Heart right ventricle (tissue), 16 donors: ENCODE data around the gene ANKRD13B. TPM values are rescaled to one million over a fixed set of nuclear protein-coding genes. Genes with fewer than 3 reads are reported as not detected.
A peak's percentile ranks its signal among the peaks of the same experiment; 100 is the strongest.

Experiments
- ATAC-seq, 8 donors: fragments of 200-7000 bp; cut with Tn5 transposase; one replicate each; pipeline ENCODE4 v1.9.1; 2020; ENCODE audit warnings: mild to moderate bottlenecking in 8 of 8, moderate library complexity in 8 of 8, moderate number of reproducible peaks in 1 of 8
- DNase-seq, 2 donors: peaks; one replicate each; pipeline ENCODE4 v3.0.0-alpha.2; 2020
- H3K27ac ChIP-seq, 10 donors: fragments of 200-600 bp; sonication (generic) in 2 of 10; one replicate each; pipeline versions ENCODE4 v1.5.0 to v1.8.0; 2020 to 2022; ENCODE audit warnings: mild to moderate bottlenecking in 3 of 10
- H3K27me3 ChIP-seq, 7 donors: fragments of 200-600 bp; one replicate each; pipeline ENCODE4 v1.8.0; 2021 to 2022; ENCODE audit warnings: mild to moderate bottlenecking in 2 of 7
- H3K36me3 ChIP-seq, 9 donors: fragments of 200-600 bp; sonication (generic) in 1 of 9; one replicate each; pipeline versions ENCODE4 v1.5.0 to v1.8.0; 2020 to 2022; ENCODE audit warnings: mild to moderate bottlenecking in 2 of 9
- H3K4me1 ChIP-seq, 9 donors: fragments of 200-600 bp; sonication (generic) in 1 of 9; one replicate each; pipeline versions ENCODE4 v1.5.0 to v1.8.0; 2020 to 2022; ENCODE audit warnings: mild to moderate bottlenecking in 4 of 9
- H3K4me3 ChIP-seq, 10 donors: fragments of 200-600 bp; sonication (generic) in 2 of 10; one replicate each; pipeline versions ENCODE4 v1.5.0 to v1.8.0; 2020 to 2022; ENCODE audit warnings: mild to moderate bottlenecking in 7 of 10, moderate library complexity in 2 of 10
- H3K9me3 ChIP-seq, 11 donors: fragments of 200-600 bp in 10 of 11; sonication (generic) in 2 of 11; one replicate each; pipeline versions ENCODE4 v1.5.0 to v1.8.0; 2013 to 2022; ENCODE audit warnings: mild to moderate bottlenecking in 2 of 11, control low read depth in 1 of 11, moderate library complexity in 1 of 11
- CTCF ChIP-seq, 9 donors: fragments of 200-600 bp; sonication (generic) in 2 of 9; IDR thresholded peaks; one replicate each; pipeline versions ENCODE4 v1.5.0 to v1.8.0; 2021 to 2022; ENCODE audit warnings: antibody characterized with exemption in 9 of 9, mild to moderate bottlenecking in 5 of 9, moderate library complexity in 1 of 9
- WGBS, 2 donors: extraction: QIAGEN DNeasy Blood & Tissue Kit; methylation state at CpG; one replicate each; pipeline ENCODE4 v1.1.7; 2013; ENCODE audit warnings: inconsistent platforms in 1 of 2; 5-methylcytosine and 5-hydroxymethylcytosine counted together
- intact Hi-C, 10 donors: fragments of 100-400 bp; cut with DNase I; formaldehyde crosslinking; loops; one replicate each; pipeline versions ENCODE4 v1.11.1 to v1.14.2; 2022
- polyA plus RNA-seq, 2 donors: library from polyadenylated mRNA; stranded (reverse); fragments of 200-250 nt; gene quantifications; one replicate each; pipeline ENCODE4 v1.2.3, GENCODE V29; 2013
- total RNA-seq, 10 donors: library from RNA; stranded (reverse); fragmentation: NEBNext Ultra II Directional in 3 of 10; extraction: Animal tissue kit (Norgen Biotek cat#: 25700) in 3 of 10; gene quantifications; one replicate each; pipeline versions ENCODE4 v1.2.1 to v1.2.4, GENCODE V29; 2021 to 2023
- donor health status: Arrhythmogenic right ventricular cardiomyopathy.
- donor health status: ischemic (EF 13 %, LVEDD 7.1; RV severe dilation, severe dysfunction).
- donor health status: healthy with polysubstance abuse.
- donor health status: DM: no; HTN: yes; CAD: no.
- donor health status: DM: no; HTN: no; CAD: no.
- donor health status: ischemic (EF 25% LVEDD 6.9; RV normal size, moderate dysfunction).
- donor health status: ischemic (EF 25% LVEDD 5.7; RV mildly dilated, moderate dysfunction).
- donor health status: healthy.
- donor health status: DM: yes; HTN: yes; CAD: no.
- donor health status: Ischemic cardiomyopathy.
- donor health status: ischemic (EF 35%, LVEDD 5.7; RV mildly dilated, moderate dysfunction).
- donor health status: nonischemic (EF 11% LVEDD 7.7; RV severe dilation, severe dysfunction).
- donor health status: DM: yes; HTN: yes; CAD: no.
- donor health status: PGD.
- donor health status: ischemic (EF 29% LVEDD 5.4; RV normal size, mild dysfunction).
- donor health status: nonischemic (EF 23%, LVEDD 6.1; RV moderate dilation, normal function).

Gene ANKRD13B
- total and polyA plus RNA-seq, 12 donors: 2.5 to 9.7 (median 5.7) TPM

GRCh38 chr17:29563816-29564215 is 29.1 kb upstream of the ANKRD13B start:
- intact Hi-C loops: loop anchor here in 1 of 10 donors (10.0 kb wide), 1 partner anchor 419 kb away; no protein-coding TSS in a partner anchor
- Histone ChIP-seq H3K27ac (no peak overlapping the region), H3K27me3 (no peaks in the 10 kb centered on the region), H3K9me3 (no peaks in the 10 kb centered on the region), H3K4me1 (peaks cover 0 to 64% (median 26%) of the 10 kb centered on the region in 9 donors), H3K4me3 (no peak overlapping the region), H3K36me3 (peaks cover 0 to 9% (median 0%) of the 10 kb centered on the region in 9 donors)
- ATAC-seq: no peak
- no peak for TF ChIP-seq CTCF (IDR thresholded peaks at IDR 0.05)
- DNase-seq: no peak
- WGBS, 2 donors: 92 to 98% methylated on average over 3 of the region's 3 CpGs

- ATAC-seq: no peak
- peak in 2 of 9 donors; percentile 5 to 26 for TF ChIP-seq CTCF (IDR thresholded peaks at IDR 0.05)
- DNase-seq: peak; percentile 6 to 42
- 27 to 29% methylated on average over 55 of the region's 55 CpGs for WGBS, 2 donors
- Histone ChIP-seq H3K9me3 (no peaks in the 10 kb centered on the region), H3K27ac (peak overlapping the region in 7 of 10 donors; percentile 52 to 94 (median 83)), H3K4me3 (peak overlapping the region; percentile 58 to 92 (median 84)), H3K36me3 (peaks cover 0 to 9% (median 0%) of the 10 kb centered on the region in 9 donors), H3K27me3 (no peaks in the 10 kb centered on the region), H3K4me1 (peaks cover 0 to 63% (median 35%) of the 10 kb centered on the region in 9 donors)
- intact Hi-C loops: loop anchor here in 1 of 10 donors (10.0 kb wide), 1 partner anchor 421 kb away; no protein-coding TSS in a partner anchor
Measured at GRCh38 chr17:29565643-29566472, 27.1 kb upstream of the ANKRD13B start.

- 2 to 3% methylated on average over 78 to 94 of the region's 94 CpGs for WGBS, 2 donors
- Histone ChIP-seq H3K9me3 (no peaks in the 10 kb centered on the region), H3K27ac (peak within 1 kb of the TSS; percentile 83 to 94 (median 90)), H3K36me3 (peaks cover 0 to 9% (median 0%) of the 10 kb centered on the region in 9 donors), H3K4me1 (peaks cover 2 to 57% (median 40%) of the 10 kb centered on the region in 9 donors), H3K4me3 (peak within 1 kb of the TSS; percentile 68 to 92 (median 84)), H3K27me3 (no peaks in the 10 kb centered on the region)
- ATAC-seq (peak; percentile 3 to 55 (median 30)), DNase-seq (peak; percentile 47 to 74)
- intact Hi-C loops: loop anchor here in 1 of 10 donors (10.0 kb wide), 1 partner anchor 422 kb away; no protein-coding TSS in a partner anchor
- peak in 1 of 9 donors; percentile 5 for TF ChIP-seq CTCF (IDR thresholded peaks at IDR 0.05)
Measured at GRCh38 chr17:29566473-29567303, 26.2 kb upstream of the ANKRD13B start, which contains the start of gene ABHD15. ABHD15 (minus strand) TSS chr17:29567037; CDS start chr17:29566966, 71 bp downstream.

GRCh38 chr17:29567304-29567553 is 25.7 kb upstream of the ANKRD13B start:
- 0 to 1% methylated on average over 15 to 27 of the region's 27 CpGs for WGBS, 2 donors
- H3K4me1 ChIP-seq: peaks cover 7 to 57% (median 40%) of the 10 kb centered on the region in 9 donors
- H3K27me3 ChIP-seq: no peaks in the 10 kb centered on the region
- peak overlapping the region; percentile 1 to 94 (median 90) for H3K27ac ChIP-seq
- H3K9me3 ChIP-seq: no peaks in the 10 kb centered on the region
- peaks cover 0 to 12% (median 0%) of the 10 kb centered on the region in 9 donors for H3K36me3 ChIP-seq
- peak in 4 of 8 donors; percentile 2 to 8 (median 5) for ATAC-seq
- no peak for DNase-seq
- TF ChIP-seq CTCF (IDR thresholded peaks at IDR 0.05): no peak
- intact Hi-C loops: loop anchor here in 1 of 10 donors (10.0 kb wide), 1 partner anchor 422 kb away; no protein-coding TSS in a partner anchor
- H3K4me3 ChIP-seq: peak overlapping the region; percentile 68 to 92 (median 84)
